NCI-H774 (cell line): ENCODE data around the gene CNTN1.

Experiments used
- DNase-seq: peaks from one replicate; lab custom pipeline; 2025; lab: John Stamatoyannopoulos, UW

The CNTN1 gene

GRCh38 chr12:40970320-40970907 is 278.2 kb downstream of the CNTN1 start:
- DNase-seq: no peak

- no peak for DNase-seq
Observed at GRCh38 chr12:40971911-40972310, 279.7 kb downstream of the CNTN1 start.

- no peak for DNase-seq
Observed at GRCh38 chr12:40976546-40976945, 284.3 kb downstream of the CNTN1 start.

- no peak for DNase-seq
Observed at GRCh38 chr12:40980427-40980961, 288.3 kb downstream of the CNTN1 start.

GRCh38 chr12:40986001-40986400 is 293.8 kb downstream of the CNTN1 start:
- DNase-seq: no peak

GRCh38 chr12:40988355-40988754 is 296.1 kb downstream of the CNTN1 start:
- no peak for DNase-seq

GRCh38 chr12:40988824-40989223 is 296.6 kb downstream of the CNTN1 start:
- DNase-seq: no peak

GRCh38 chr12:40989785-40990184 is 297.5 kb downstream of the CNTN1 start:
- DNase-seq: no peak

GRCh38 chr12:40992158-40992557 is 299.9 kb downstream of the CNTN1 start:
- DNase-seq: no peak

- no peak for DNase-seq
Observed at GRCh38 chr12:40992674-40993073, 300.4 kb downstream of the CNTN1 start.

- no peak for DNase-seq
Observed at GRCh38 chr12:40993158-40993557, 300.9 kb downstream of the CNTN1 start.

GRCh38 chr12:40996091-40996490 is 303.9 kb downstream of the CNTN1 start:
- DNase-seq: no peak

GRCh38 chr12:40999210-40999609 is 307.0 kb downstream of the CNTN1 start:
- no peak for DNase-seq

- DNase-seq: no peak
Observed at GRCh38 chr12:41008472-41008871, 316.2 kb downstream of the CNTN1 start.

- no peak for DNase-seq
Observed at GRCh38 chr12:41011939-41012338, 319.7 kb downstream of the CNTN1 start.

GRCh38 chr12:41013881-41014642 is 321.8 kb downstream of the CNTN1 start:
- no peak for DNase-seq

GRCh38 chr12:41014643-41015020 is 322.4 kb downstream of the CNTN1 start:
- no peak for DNase-seq

GRCh38 chr12:41018010-41018409 is 325.8 kb downstream of the CNTN1 start:
- no peak for DNase-seq

GRCh38 chr12:41019461-41019860 is 327.2 kb downstream of the CNTN1 start:
- DNase-seq: no peak

- DNase-seq: no peak
Observed at GRCh38 chr12:41023836-41024235, 331.6 kb downstream of the CNTN1 start.

GRCh38 chr12:41026151-41026550 is 333.9 kb downstream of the CNTN1 start:
- no peak for DNase-seq

GRCh38 chr12:41032386-41032785 is 340.1 kb downstream of the CNTN1 start:
- DNase-seq: no peak

- no peak for DNase-seq
Observed at GRCh38 chr12:41034686-41035085, 342.4 kb downstream of the CNTN1 start.

GRCh38 chr12:41039461-41039860 is 347.2 kb downstream of the CNTN1 start:
- DNase-seq: no peak
